Measurements from ENCODE around the gene SH3RF1. TPM values are rescaled to one million over a fixed set of nuclear protein-coding genes. Genes with fewer than 3 reads are reported as not detected.

The SH3RF1 gene
- total and polyA plus RNA-seq, 4 donors, result 1.8 to 7.9 (median 3.5) TPM

GRCh38 chr4:169115897-169116254 lies 154.9 kb downstream of the SH3RF1 start:
- peak overlapping the region in 1 of 2 donors; percentile 28 for H3K27ac ChIP-seq (ENCODE audit: low read depth in 1 of 2, low read length in 2 of 2)
- no peaks in the 10 kb centered on the region for H3K27me3 ChIP-seq (ENCODE audit: control insufficient read depth in 4 of 4, insufficient read depth in 4 of 4, low read length in 3 of 4)
- no peak overlapping the region for H3K9ac ChIP-seq (ENCODE audit: low read depth in 1 of 2, low read length in 2 of 2)
- no peak overlapping the region for H3K4me3 ChIP-seq (ENCODE audit: low read depth in 1 of 3, low read length in 3 of 3)
- peaks cover 4 to 18% (median 9%) of the 10 kb centered on the region in 4 donors for H3K4me1 ChIP-seq (ENCODE audit: control insufficient read depth in 4 of 4, insufficient read depth in 4 of 4, low read length in 3 of 4)
- DNase-seq (ENCODE audit: low spot score), result no peak
- H3K36me3 ChIP-seq (ENCODE audit: control insufficient read depth in 4 of 4, insufficient read depth in 3 of 4, low read depth in 1 of 4, low read length in 3 of 4), result peaks cover 3 to 28% (median 17%) of the 10 kb centered on the region in 4 donors
- TF ChIP-seq RXRA (IDR thresholded peaks at IDR 0.05), result no peak
- H3K9me3 ChIP-seq (ENCODE audit: control insufficient read depth in 4 of 4, low read length in 3 of 4), result no peaks in the 10 kb centered on the region
- 64% methylated on average over 4 of the region's 4 CpGs for whole genome bisulfite sequencing

- no peak for DNase-seq (ENCODE audit: low spot score)
- peak overlapping the region; percentile 51 to 64 for H3K27ac ChIP-seq (ENCODE audit: low read depth in 1 of 2, low read length in 2 of 2)
- H3K9me3 ChIP-seq (ENCODE audit: control insufficient read depth in 4 of 4, low read length in 3 of 4), result no peaks in the 10 kb centered on the region
- H3K9ac ChIP-seq (ENCODE audit: low read depth in 1 of 2, low read length in 2 of 2), result no peak overlapping the region
- no peak overlapping the region for H3K4me3 ChIP-seq (ENCODE audit: low read depth in 1 of 3, low read length in 3 of 3)
- 81% methylated on average over 6 of the region's 6 CpGs for WGBS
- no peaks in the 10 kb centered on the region for H3K27me3 ChIP-seq (ENCODE audit: control insufficient read depth in 4 of 4, insufficient read depth in 4 of 4, low read length in 3 of 4)
- TF ChIP-seq MAX (IDR thresholded peaks at IDR 0.05), result no peak
- TF ChIP-seq YY1 (IDR thresholded peaks at IDR 0.05), result no peak
- no peak for TF ChIP-seq HNF4G (IDR thresholded peaks at IDR 0.05)
- TF ChIP-seq NR2F2 (IDR thresholded peaks at IDR 0.05), result no peak
- TF ChIP-seq TAF1 (conservative IDR thresholded peaks at IDR 0.05), result no peak
- no peak for TF ChIP-seq ATF3 (IDR thresholded peaks at IDR 0.05)
- TF ChIP-seq GABPA (IDR thresholded peaks at IDR 0.05 in 1 of 2, conservative IDR thresholded peaks at IDR 0.05 in 1 of 2), result no peak
- TF ChIP-seq HNF4A (conservative IDR thresholded peaks at IDR 0.05), result no peak
- no peak for TF ChIP-seq RAD21 (IDR thresholded peaks at IDR 0.05)
- no peak for TF ChIP-seq REST (IDR thresholded peaks at IDR 0.05)
- TF ChIP-seq SP1 (IDR thresholded peaks at IDR 0.05), result no peak
- TF ChIP-seq JUND (IDR thresholded peaks at IDR 0.05), result no peak
- TF ChIP-seq EGR1 (IDR thresholded peaks at IDR 0.05; ENCODE audit: low read depth in 2 of 2), result no peak
- TF ChIP-seq ZBTB33 (IDR thresholded peaks at IDR 0.05), result no peak
- no peak for TF ChIP-seq RXRA (IDR thresholded peaks at IDR 0.05)
- TF ChIP-seq FOXA1 (IDR thresholded peaks at IDR 0.05), result no peak
- TF ChIP-seq CTCF (IDR thresholded peaks at IDR 0.05; ENCODE audit: low read depth, low read length, missing input control), result no peak
- no peak for TF ChIP-seq FOXA2 (IDR thresholded peaks at IDR 0.05)
- peaks cover 4 to 18% (median 9%) of the 10 kb centered on the region in 4 donors for H3K4me1 ChIP-seq (ENCODE audit: control insufficient read depth in 4 of 4, insufficient read depth in 4 of 4, low read length in 3 of 4)
- peaks cover 5 to 32% (median 17%) of the 10 kb centered on the region in 4 donors for H3K36me3 ChIP-seq (ENCODE audit: control insufficient read depth in 4 of 4, insufficient read depth in 3 of 4, low read depth in 1 of 4, low read length in 3 of 4)
Measured at GRCh38 chr4:169115144-169115896, 155.4 kb downstream of the SH3RF1 start.

All from liver (tissue), 9 donors.